Skeletal muscle satellite cell (primary cell): ENCODE results near the gene FLYWCH1. TPM values are rescaled to one million over a fixed set of nuclear protein-coding genes. Genes with fewer than 3 reads are reported as not detected.

Experiments used
- H3K27me3 ChIP-seq: 2 replicates; pipeline ENCODE4 v1.7.0; 2013; ENCODE audit warnings: low read length; ENCODE audit not compliant: control insufficient read depth, insufficient read depth
- H3K36me3 ChIP-seq: 2 replicates; pipeline ENCODE4 v1.7.0; 2013; ENCODE audit warnings: mild to moderate bottlenecking, control low read depth, low read length; ENCODE audit not compliant: insufficient read depth
- H3K4me1 ChIP-seq: 2 replicates; pipeline ENCODE4 v1.7.0; 2013; ENCODE audit warnings: low read length; ENCODE audit not compliant: control insufficient read depth, insufficient read depth
- H3K4me2 ChIP-seq: 2 replicates; pipeline ENCODE4 v1.7.0; 2013; ENCODE audit warnings: mild to moderate bottlenecking, low read length
- H3K4me3 ChIP-seq: 2 replicates; pipeline ENCODE4 v1.7.0; 2013; ENCODE audit warnings: low read length
- H3K9ac ChIP-seq: 2 replicates; pipeline ENCODE4 v1.7.0; 2013; ENCODE audit warnings: mild to moderate bottlenecking, low read depth, low read length, moderate library complexity
- H3K9me3 ChIP-seq: replicated peaks from 2 replicates; pipeline ENCODE4 v1.7.0; 2013; ENCODE audit warnings: mild to moderate bottlenecking, control low read depth, low read length
- small RNA-seq: library from RNA; depleted of rRNA; stranded (forward); fragments of <200 nt; gene quantifications from one replicate; pipeline ENCODE3, GENCODE V24; 2012

Gene FLYWCH1

DNA sequence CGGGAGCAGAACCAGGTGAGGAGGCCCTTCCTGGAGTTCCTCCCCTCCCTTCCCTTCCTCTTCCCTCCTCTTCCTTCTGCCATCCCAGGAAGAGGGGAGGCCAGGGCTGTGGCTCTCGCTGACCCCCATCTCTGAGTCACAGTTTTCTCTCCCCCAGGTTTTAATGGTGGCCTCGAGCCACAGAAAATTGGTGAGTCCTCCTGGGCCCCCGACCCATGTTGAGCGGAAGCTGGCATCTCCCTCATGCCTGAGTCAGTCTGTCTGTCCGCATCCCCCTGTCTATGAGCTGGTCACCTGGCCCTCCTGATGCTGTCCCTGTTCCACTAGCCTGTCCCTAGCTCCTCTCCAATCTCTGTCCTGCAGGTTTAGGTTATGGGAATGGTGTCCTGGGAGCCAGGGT is 88.2 kb downstream of the FLYWCH1 start:
- Histone ChIP-seq H3K9me3 (no peaks in the 10 kb centered on the region), H3K9ac (no peak overlapping the region), H3K4me1 (no peaks in the 10 kb centered on the region), H3K4me2 (no peak overlapping the region), H3K36me3 (no peaks in the 10 kb centered on the region), H3K27me3 (peaks cover 14% of the 10 kb centered on the region), H3K4me3 (no peak overlapping the region)

DNA sequence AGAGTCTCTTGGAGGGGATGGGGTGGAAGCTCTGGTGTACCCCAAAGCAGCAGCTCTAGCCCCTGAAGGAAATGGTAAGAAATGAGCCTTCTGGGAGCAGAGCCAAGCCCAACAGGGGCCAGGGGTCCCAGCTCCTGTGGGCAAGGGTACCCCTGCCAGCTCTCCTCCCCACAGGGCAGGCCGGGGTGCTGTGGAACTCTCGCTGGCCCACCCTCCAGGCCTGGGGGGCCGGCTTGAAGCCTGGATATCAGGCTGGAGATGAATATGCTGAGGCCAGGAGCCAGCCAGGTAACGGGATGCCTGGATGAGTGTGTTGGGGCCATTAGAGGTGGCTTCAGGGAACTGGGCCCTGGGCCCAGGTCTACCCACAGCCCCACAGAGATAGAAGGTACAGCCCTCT is 88.8 kb downstream of the FLYWCH1 start:
- H3K36me3 ChIP-seq = no peaks in the 10 kb centered on the region
- H3K27me3 ChIP-seq = peaks cover 14% of the 10 kb centered on the region
- H3K4me3 ChIP-seq = no peak overlapping the region

More for the DNA sequence above, 88.8 kb downstream of the FLYWCH1 start:
- no peak overlapping the region for H3K4me2 ChIP-seq
- no peaks in the 10 kb centered on the region for H3K9me3 ChIP-seq
- H3K4me1 ChIP-seq = no peaks in the 10 kb centered on the region
- H3K9ac ChIP-seq = no peak overlapping the region

Small RNA genes within 50 kb of the gene (small RNA-seq; reads per million reads assigned to genes)
- gene LINC00514 = not detected
